Umbilical cord (tissue), 2 donors: ENCODE data around the gene FGF14. TPM values are rescaled to one million over a fixed set of nuclear protein-coding genes. Genes with fewer than 3 reads are reported as not detected.

Source experiments
- DNase-seq: peaks from one replicate; pipeline ENCODE4 v3.0.0-alpha.2; 2015; ENCODE audit warnings: low spot score
- total RNA-seq: library from RNA; depleted of rRNA; stranded (reverse); fragments of >200 nt; gene quantifications from one replicate; pipeline ENCODE4 v1.2.3, GENCODE V29; 2014; ENCODE audit warnings: low replicate concordance; ENCODE audit not compliant: insufficient read depth

The FGF14 gene
- total RNA-seq, 1 donor from 2014 or later, result 3.1 TPM

- DNase-seq, result no peak
Observed at GRCh38 chr13:101673360-101674105, 728.3 kb downstream of the FGF14 start.

- no peak for DNase-seq
Observed at GRCh38 chr13:101661839-101662238, 740.0 kb downstream of the FGF14 start.

Other genes with a start within 250 kb of the FGF14 start
- gene TPP2, start 194.9 kb upstream of the FGF14 start, total RNA-seq, result 24.1 TPM